Measurements from ENCODE around the gene DLGAP4.

Gene DLGAP4

DNA sequence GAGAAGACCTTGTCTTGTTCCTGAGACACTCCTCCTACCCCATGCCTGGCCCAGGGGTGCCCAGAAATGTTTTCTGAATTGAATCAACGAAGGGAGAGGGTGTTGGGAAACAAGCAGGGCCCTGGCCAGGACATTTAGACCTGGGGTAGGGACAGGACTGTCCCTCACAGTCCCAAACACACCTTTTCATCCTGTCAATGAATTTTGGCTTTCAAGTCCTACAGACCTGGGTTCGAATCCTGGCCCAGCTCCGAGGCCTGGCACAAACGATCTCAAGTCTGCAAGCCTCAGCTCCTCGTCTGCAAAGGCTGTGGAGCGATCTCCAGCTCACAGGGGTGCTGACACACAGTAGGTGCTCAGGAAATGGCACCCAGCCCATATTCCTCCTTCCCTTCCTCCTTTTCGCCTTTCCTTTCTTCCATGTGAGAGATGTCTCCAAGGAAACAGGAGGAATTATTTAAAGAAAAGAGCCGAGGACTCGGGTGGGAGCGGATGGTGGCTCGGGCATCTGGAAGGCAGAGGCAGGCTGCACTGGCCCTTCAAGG, 7.3 kb upstream of the DLGAP4 start:
- H3K27me3 ChIP-seq (ENCODE audit: control insufficient read depth in 1 of 2, insufficient read depth in 1 of 2, low read length in 2 of 2): peaks cover 71 to 86% of the 10 kb centered on the region in 2 experiments
- H3K27ac ChIP-seq (ENCODE audit: low read length, poor library complexity, severe bottlenecking): no peak overlapping the region
- no peaks in the 10 kb centered on the region for H3K36me3 ChIP-seq (ENCODE audit: control insufficient read depth in 1 of 2, insufficient read depth in 2 of 2, low read depth in 1 of 2, low read length in 2 of 2)
- H3K18ac ChIP-seq (ENCODE audit: low read depth in 1 of 2, low read length in 2 of 2): no peak overlapping the region
- H2BK120ac ChIP-seq (ENCODE audit: low read depth, low read length): no peak overlapping the region
- no peak overlapping the region for H3K4me2 ChIP-seq (ENCODE audit: low read length, poor library complexity, severe bottlenecking)
- H2AFZ ChIP-seq (ENCODE audit: low read depth, low read length): no peak overlapping the region
- DNase-seq: no peak
- no peak overlapping the region for H2BK15ac ChIP-seq (ENCODE audit: low read depth, poor library complexity, severe bottlenecking)
- no peak overlapping the region for H2BK5ac ChIP-seq (ENCODE audit: low read depth, low read length, poor library complexity, severe bottlenecking)
- H3K9ac ChIP-seq (ENCODE audit: low read length): no peak overlapping the region
- H3K4me3 ChIP-seq (ENCODE audit: insufficient read depth in 1 of 2, low read depth in 1 of 2, low read length in 2 of 2): no peak overlapping the region
- no peak overlapping the region for H2AK5ac ChIP-seq (ENCODE audit: low read length, severe bottlenecking)
- WGBS: 84% methylated on average over 9 of the region's 11 CpGs
- no peaks in the 10 kb centered on the region for H3K4me1 ChIP-seq (ENCODE audit: control insufficient read depth, insufficient read depth, low read depth, low read length)
- no peaks in the 10 kb centered on the region for H3K79me1 ChIP-seq (replicated peaks; ENCODE audit: low read length, poor library complexity, severe bottlenecking)
- H3K14ac ChIP-seq (ENCODE audit: low read length in 2 of 2): no peak overlapping the region
- H3K4ac ChIP-seq (ENCODE audit: low read depth in 1 of 2, low read length in 2 of 2): no peak overlapping the region
- H2BK12ac ChIP-seq (ENCODE audit: low read length in 2 of 2): no peak overlapping the region
- H4K8ac ChIP-seq (ENCODE audit: low read length): no peak overlapping the region
- no peaks in the 10 kb centered on the region for H3K9me3 ChIP-seq (ENCODE audit: control insufficient read depth, low read length)
- H3K23ac ChIP-seq (ENCODE audit: low read length in 2 of 2): no peak overlapping the region
- H4K91ac ChIP-seq (ENCODE audit: low read length): no peak overlapping the region

DNA sequence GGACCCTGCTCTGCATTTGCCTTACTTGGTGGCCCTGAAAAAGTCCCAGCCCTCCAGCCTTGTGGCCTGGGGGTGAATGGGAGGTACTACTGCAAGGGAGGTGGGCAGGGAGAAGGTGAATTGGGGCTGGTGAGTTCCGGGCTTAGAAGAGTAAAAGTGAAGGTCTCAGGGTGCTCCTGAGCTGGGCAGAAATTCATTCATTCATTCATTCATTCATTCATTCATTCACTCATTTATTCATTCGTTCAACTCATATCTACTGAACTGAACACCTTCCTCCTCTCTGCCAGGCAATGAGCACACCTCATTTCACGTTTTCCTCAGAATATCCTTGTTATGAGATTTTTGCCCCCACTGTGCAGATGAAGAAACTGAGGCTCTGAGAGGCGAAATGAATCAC, 6.7 kb upstream of the DLGAP4 start:
- no peak overlapping the region for H2AFZ ChIP-seq (ENCODE audit: low read depth, low read length)
- no peak overlapping the region for H3K27ac ChIP-seq (ENCODE audit: low read length, poor library complexity, severe bottlenecking)
- no peaks in the 10 kb centered on the region for H3K79me1 ChIP-seq (replicated peaks; ENCODE audit: low read length, poor library complexity, severe bottlenecking)
- H3K4me3 ChIP-seq (ENCODE audit: insufficient read depth in 1 of 2, low read depth in 1 of 2, low read length in 2 of 2): no peak overlapping the region
- WGBS: 41% methylated on average over 3 of the region's 4 CpGs
- no peak overlapping the region for H2BK5ac ChIP-seq (ENCODE audit: low read depth, low read length, poor library complexity, severe bottlenecking)
- H2BK15ac ChIP-seq (ENCODE audit: low read depth, poor library complexity, severe bottlenecking): no peak overlapping the region
- H3K36me3 ChIP-seq (ENCODE audit: control insufficient read depth in 1 of 2, insufficient read depth in 2 of 2, low read depth in 1 of 2, low read length in 2 of 2): no peaks in the 10 kb centered on the region
- no peak overlapping the region for H3K9ac ChIP-seq (ENCODE audit: low read length)
- H3K4me2 ChIP-seq (ENCODE audit: low read length, poor library complexity, severe bottlenecking): no peak overlapping the region
- H3K23ac ChIP-seq (ENCODE audit: low read length in 2 of 2): no peak overlapping the region
- H3K18ac ChIP-seq (ENCODE audit: low read depth in 1 of 2, low read length in 2 of 2): no peak overlapping the region
- no peak overlapping the region for H2BK12ac ChIP-seq (ENCODE audit: low read length in 2 of 2)
- H4K91ac ChIP-seq (ENCODE audit: low read length): no peak overlapping the region
- no peaks in the 10 kb centered on the region for H3K4me1 ChIP-seq (ENCODE audit: control insufficient read depth, insufficient read depth, low read depth, low read length)
- peaks cover 76 to 92% of the 10 kb centered on the region in 2 experiments for H3K27me3 ChIP-seq (ENCODE audit: control insufficient read depth in 1 of 2, insufficient read depth in 1 of 2, low read length in 2 of 2)
- H3K9me3 ChIP-seq (ENCODE audit: control insufficient read depth, low read length): no peaks in the 10 kb centered on the region
- no peak overlapping the region for H3K4ac ChIP-seq (ENCODE audit: low read depth in 1 of 2, low read length in 2 of 2)
- H3K14ac ChIP-seq (ENCODE audit: low read length in 2 of 2): no peak overlapping the region
- H2AK5ac ChIP-seq (ENCODE audit: low read length, severe bottlenecking): no peak overlapping the region
- H2BK120ac ChIP-seq (ENCODE audit: low read depth, low read length): no peak overlapping the region
- DNase-seq: no peak
- no peak overlapping the region for H4K8ac ChIP-seq (ENCODE audit: low read length)

DNA sequence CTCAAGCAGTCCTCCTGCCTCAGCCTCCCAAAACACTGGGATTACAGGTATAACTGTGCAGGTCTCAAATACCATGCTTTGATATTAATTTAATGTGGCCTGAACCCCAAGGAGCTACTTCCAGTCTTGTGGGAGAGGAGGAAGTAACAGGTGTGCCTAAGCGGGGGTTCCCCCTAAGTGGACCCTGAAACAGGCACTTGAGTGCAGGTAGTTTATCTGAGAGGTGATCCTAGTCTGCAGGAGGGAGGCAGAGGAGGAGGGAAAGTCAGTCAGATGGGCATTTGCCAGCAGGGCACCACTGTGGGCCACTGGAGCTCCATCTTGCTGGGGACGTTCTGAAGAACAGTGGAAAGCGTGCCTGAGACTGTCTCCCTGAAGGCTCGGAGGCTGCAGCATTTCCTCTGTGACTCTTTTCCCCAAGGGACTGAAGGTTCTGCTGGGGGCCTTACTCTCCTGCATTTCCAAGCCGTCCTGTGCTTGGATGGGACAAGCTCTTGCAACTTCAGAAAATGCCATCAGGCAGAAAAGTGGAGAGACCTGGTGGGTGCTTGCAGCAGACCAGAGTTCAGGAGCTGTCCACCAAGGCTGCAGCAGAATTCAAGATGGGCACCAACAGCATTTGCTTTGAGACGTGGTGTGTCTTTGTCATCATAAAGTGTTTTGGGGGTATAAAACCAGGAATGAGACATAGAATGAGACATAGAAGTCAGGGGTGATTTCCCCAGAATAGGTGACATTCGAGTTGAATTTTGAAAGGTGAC, 4.6 kb upstream of the DLGAP4 start:
- no peak overlapping the region for H2BK12ac ChIP-seq (ENCODE audit: low read length in 2 of 2)
- 68% methylated on average over 7 of the region's 7 CpGs for WGBS
- H2AK5ac ChIP-seq (ENCODE audit: low read length, severe bottlenecking): no peak overlapping the region
- H2BK15ac ChIP-seq (ENCODE audit: low read depth, poor library complexity, severe bottlenecking): no peak overlapping the region
- H3K4ac ChIP-seq (ENCODE audit: low read depth in 1 of 2, low read length in 2 of 2): no peak overlapping the region
- no peak overlapping the region for H4K91ac ChIP-seq (ENCODE audit: low read length)
- no peak overlapping the region for H3K27ac ChIP-seq (ENCODE audit: low read length, poor library complexity, severe bottlenecking)
- no peaks in the 10 kb centered on the region for H3K36me3 ChIP-seq (ENCODE audit: control insufficient read depth in 1 of 2, insufficient read depth in 2 of 2, low read depth in 1 of 2, low read length in 2 of 2)
- H3K4me2 ChIP-seq (ENCODE audit: low read length, poor library complexity, severe bottlenecking): no peak overlapping the region
- H3K4me1 ChIP-seq (ENCODE audit: control insufficient read depth, insufficient read depth, low read depth, low read length): peaks cover 3% of the 10 kb centered on the region
- H3K14ac ChIP-seq (ENCODE audit: low read length in 2 of 2): no peak overlapping the region
- H2AFZ ChIP-seq (ENCODE audit: low read depth, low read length): no peak overlapping the region
- H3K23ac ChIP-seq (ENCODE audit: low read length in 2 of 2): no peak overlapping the region
- no peak overlapping the region for H2BK120ac ChIP-seq (ENCODE audit: low read depth, low read length)
- H3K27me3 ChIP-seq (ENCODE audit: control insufficient read depth in 1 of 2, insufficient read depth in 1 of 2, low read length in 2 of 2): peaks cover 84 to 93% of the 10 kb centered on the region in 2 experiments
- H3K18ac ChIP-seq (ENCODE audit: low read depth in 1 of 2, low read length in 2 of 2): no peak overlapping the region
- no peaks in the 10 kb centered on the region for H3K79me1 ChIP-seq (replicated peaks; ENCODE audit: low read length, poor library complexity, severe bottlenecking)
- no peak overlapping the region for H4K8ac ChIP-seq (ENCODE audit: low read length)
- H2BK5ac ChIP-seq (ENCODE audit: low read depth, low read length, poor library complexity, severe bottlenecking): no peak overlapping the region
- H3K9ac ChIP-seq (ENCODE audit: low read length): no peak overlapping the region
- H3K9me3 ChIP-seq (ENCODE audit: control insufficient read depth, low read length): no peaks in the 10 kb centered on the region
- H3K4me3 ChIP-seq (ENCODE audit: insufficient read depth in 1 of 2, low read depth in 1 of 2, low read length in 2 of 2): no peak overlapping the region
- no peak for DNase-seq

DNA sequence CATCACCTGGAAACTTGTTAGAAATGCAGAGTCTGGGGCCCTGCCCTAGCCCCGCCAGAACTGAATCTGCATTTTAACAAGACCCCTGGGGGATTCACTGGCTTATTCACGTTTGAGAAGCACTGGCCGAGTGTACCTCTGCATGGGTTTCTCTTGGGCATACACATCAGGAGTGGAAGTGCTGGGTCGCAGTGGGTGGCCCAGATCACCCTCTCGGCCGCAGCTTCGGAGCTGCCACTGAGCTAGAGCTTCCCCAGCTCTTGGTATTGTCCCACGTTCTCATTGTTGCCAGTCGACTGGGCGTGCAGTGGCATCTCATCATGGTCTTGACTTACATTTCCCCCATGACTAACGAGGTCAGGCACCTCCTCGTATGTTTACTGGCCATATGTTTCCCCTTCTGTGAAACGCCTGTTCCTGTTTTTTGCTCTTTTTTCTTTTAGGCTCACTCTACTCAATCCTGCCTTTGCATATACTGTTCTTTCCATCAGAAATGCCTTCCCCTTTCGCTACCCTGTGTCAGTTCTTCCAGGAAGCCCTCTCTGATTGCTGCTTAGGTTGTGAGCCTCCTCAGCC, 3.0 kb upstream of the DLGAP4 start:
- H3K9ac ChIP-seq (ENCODE audit: low read length): no peak overlapping the region
- DNase-seq: no peak
- H2BK5ac ChIP-seq (ENCODE audit: low read depth, low read length, poor library complexity, severe bottlenecking): no peak overlapping the region
- H4K91ac ChIP-seq (ENCODE audit: low read length): no peak overlapping the region
- no peak overlapping the region for H3K4me3 ChIP-seq (ENCODE audit: insufficient read depth in 1 of 2, low read depth in 1 of 2, low read length in 2 of 2)
- no peak overlapping the region for H3K27ac ChIP-seq (ENCODE audit: low read length, poor library complexity, severe bottlenecking)
- H2BK120ac ChIP-seq (ENCODE audit: low read depth, low read length): no peak overlapping the region
- H3K23ac ChIP-seq (ENCODE audit: low read length in 2 of 2): no peak overlapping the region
- H3K4me1 ChIP-seq (ENCODE audit: control insufficient read depth, insufficient read depth, low read depth, low read length): peaks cover 12% of the 10 kb centered on the region
- H3K36me3 ChIP-seq (ENCODE audit: control insufficient read depth in 1 of 2, insufficient read depth in 2 of 2, low read depth in 1 of 2, low read length in 2 of 2): no peaks in the 10 kb centered on the region
- no peak overlapping the region for H2AK5ac ChIP-seq (ENCODE audit: low read length, severe bottlenecking)
- WGBS: 49% methylated on average over 14 of the region's 14 CpGs
- no peak overlapping the region for H2BK12ac ChIP-seq (ENCODE audit: low read length in 2 of 2)
- H2AFZ ChIP-seq (ENCODE audit: low read depth, low read length): no peak overlapping the region
- H3K18ac ChIP-seq (ENCODE audit: low read depth in 1 of 2, low read length in 2 of 2): no peak overlapping the region
- no peak overlapping the region for H3K4me2 ChIP-seq (ENCODE audit: low read length, poor library complexity, severe bottlenecking)
- peaks cover 89 to 95% of the 10 kb centered on the region in 2 experiments for H3K27me3 ChIP-seq (ENCODE audit: control insufficient read depth in 1 of 2, insufficient read depth in 1 of 2, low read length in 2 of 2)
- H2BK15ac ChIP-seq (ENCODE audit: low read depth, poor library complexity, severe bottlenecking): no peak overlapping the region
- H3K14ac ChIP-seq (ENCODE audit: low read length in 2 of 2): no peak overlapping the region
- no peaks in the 10 kb centered on the region for H3K9me3 ChIP-seq (ENCODE audit: control insufficient read depth, low read length)
- H4K8ac ChIP-seq (ENCODE audit: low read length): no peak overlapping the region
- H3K79me1 ChIP-seq (replicated peaks; ENCODE audit: low read length, poor library complexity, severe bottlenecking): no peaks in the 10 kb centered on the region
- no peak overlapping the region for H3K4ac ChIP-seq (ENCODE audit: low read depth in 1 of 2, low read length in 2 of 2)
